ENCODE results near the gene SCLT1.

The SCLT1 gene

GRCh38 chr4:128957459-128957858 is 135.9 kb downstream of the SCLT1 start:
- DNase-seq (ENCODE audit: low spot score) = no peak

DNA sequence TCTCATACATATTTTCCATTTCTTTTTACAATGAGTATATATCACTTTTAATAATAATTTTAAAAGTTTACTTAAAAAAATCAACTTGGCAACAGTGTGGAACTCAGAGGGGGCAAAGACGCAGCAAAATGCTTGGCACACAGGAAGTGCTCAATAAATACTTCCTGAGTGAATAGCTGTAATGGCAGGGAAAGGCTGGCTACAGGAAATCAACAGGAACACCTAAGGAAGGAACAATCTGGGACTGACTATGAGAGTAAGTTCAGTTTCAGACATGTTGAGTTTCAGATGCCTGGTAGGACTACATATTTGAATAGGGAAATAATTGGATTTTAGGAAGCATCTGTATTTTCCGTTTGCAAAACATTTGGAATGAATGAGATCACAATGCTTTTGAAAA is 137.6 kb downstream of the SCLT1 start:
- DNase-seq (ENCODE audit: low spot score) = no peak

DNA sequence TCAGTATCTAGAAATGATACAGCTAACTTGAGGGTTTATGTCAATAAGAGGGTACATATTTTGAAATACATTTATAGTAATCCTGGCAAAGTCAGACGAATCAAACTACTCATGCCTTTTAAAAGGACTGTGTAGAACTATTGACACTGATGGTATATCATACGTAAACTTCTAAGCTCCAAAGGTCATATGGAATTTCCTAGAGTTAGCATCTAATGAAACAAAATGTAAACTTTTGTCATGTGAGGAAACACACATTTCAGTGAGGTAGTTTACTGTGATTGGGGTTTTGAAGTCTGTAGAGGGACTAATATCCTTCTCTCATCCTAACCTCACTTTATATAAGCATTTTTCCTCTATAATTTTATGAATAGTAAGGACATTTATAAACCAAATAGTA is 138.4 kb downstream of the SCLT1 start:
- DNase-seq (ENCODE audit: low spot score) = no peak

DNA sequence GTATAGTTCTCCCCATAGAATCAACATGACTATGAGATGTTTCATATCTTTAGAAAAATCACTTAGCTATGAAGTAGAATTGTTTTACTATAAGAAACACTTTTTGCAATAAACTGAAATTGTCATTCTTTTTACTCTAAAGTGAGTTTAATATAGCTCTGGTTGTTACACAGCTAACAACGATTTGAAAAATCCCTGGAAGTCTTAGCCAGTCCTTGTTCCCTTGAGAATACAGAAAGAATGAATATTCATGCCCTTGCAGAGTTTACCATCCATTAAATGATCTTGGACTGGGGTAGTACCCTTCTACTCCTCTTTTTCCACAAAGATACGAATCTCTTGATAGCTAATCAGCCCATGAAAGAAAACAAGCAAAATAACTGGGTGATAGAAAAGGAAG is 142.0 kb downstream of the SCLT1 start:
- no peak for DNase-seq (ENCODE audit: low spot score)

DNA sequence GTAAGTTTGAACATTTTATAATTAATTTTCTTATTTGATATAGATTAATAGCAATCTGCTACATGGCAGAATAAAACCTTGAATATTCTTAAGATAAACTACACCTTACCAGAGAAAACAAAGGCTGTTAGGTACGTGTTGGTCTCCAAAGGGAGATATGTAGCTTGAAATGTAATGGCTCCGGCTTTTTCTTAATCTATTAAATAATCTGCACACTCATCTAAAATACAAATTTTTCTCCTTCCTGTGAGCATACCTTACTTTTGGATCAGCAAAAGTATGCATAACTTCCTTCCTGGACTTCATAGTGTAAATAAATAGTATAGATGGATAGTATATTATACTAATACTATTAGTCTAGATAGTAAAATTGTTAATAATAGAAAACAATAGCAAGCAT is 142.5 kb downstream of the SCLT1 start:
- DNase-seq (ENCODE audit: low spot score) = no peak

- no peak for DNase-seq (ENCODE audit: low spot score)
Observed at GRCh38 chr4:128946916-128947315, 146.4 kb downstream of the SCLT1 start.

GRCh38 chr4:128942607-128943006 is 150.7 kb downstream of the SCLT1 start:
- no peak for DNase-seq (ENCODE audit: low spot score)

DNA sequence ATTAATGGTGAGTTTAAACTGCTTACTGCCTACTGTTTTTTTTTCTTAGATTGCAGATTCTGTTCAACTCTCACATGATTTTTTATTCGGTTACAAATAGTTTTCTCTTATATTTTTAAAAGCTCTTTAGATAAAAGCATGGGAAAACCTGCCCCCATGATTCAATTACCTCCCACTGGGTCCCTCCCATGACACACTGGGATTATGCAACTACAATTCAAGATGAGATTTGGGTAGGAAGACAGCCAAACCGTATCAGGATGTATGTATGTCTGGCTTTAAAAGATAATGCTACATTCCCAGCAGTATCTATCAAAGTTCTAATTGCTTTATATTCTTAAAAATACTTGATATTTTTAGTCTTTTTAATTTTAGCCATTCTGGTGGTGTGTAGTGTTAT is 152.4 kb downstream of the SCLT1 start:
- DNase-seq (ENCODE audit: low spot score) = no peak

DNA sequence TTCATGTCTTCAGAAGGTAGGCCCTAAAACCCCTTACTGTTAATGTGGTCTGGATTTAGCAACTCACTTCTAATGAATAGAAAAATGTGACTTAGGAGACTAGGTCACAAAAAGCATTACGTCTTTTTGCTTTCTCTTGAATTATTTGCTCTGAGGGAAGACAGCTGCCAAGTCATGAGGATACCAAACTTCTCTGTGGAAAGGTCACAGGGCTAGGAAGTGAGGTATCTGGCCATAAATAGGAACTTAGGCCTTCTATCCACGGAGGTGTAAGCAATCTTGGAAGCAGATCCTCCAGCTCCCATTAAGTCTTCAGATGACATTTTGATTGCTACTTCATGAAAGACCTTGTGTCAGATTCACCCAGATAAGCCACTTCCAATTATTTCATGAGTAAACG is 163.3 kb downstream of the SCLT1 start:
- DNase-seq (ENCODE audit: low spot score) = no peak

DNA sequence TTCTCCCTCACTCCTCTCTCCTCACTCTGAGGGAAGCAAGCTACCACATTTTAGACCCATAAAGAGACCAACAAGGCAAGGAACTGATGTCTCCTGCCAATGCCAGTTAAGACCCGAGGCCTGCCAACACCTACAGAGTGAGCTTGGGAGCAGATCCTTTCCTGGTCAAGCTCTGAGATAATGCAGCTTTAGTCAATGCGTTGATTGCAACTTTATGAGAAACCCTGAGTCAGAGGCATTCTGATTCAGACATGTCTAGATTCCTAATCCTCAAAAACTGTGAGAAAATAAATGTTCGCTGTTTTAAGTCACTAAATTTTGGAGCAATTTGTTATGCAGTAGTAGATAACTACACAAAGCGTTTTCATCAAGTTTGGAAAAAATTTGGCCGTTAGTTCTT is 168.4 kb downstream of the SCLT1 start:
- no peak for DNase-seq (ENCODE audit: low spot score)

DNA sequence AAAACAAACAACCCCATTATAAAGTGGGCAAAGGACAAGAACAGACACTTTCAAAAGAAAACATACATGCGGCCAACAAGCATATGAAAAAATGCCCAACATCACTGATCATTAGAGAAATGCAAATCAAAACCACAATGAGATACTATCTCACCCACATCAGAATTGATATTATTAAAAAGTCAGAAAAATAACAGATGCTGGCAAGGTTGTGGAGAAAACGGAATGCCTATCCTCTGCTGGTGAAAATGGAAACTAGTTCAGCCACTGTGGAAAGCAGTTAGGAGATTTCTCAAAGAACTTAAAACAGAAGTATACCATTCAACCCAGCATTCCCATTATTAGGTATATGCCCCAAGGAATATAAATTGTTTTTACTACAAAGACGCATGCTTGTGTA is 171.4 kb downstream of the SCLT1 start:
- no peak for DNase-seq (ENCODE audit: low spot score)

DNA sequence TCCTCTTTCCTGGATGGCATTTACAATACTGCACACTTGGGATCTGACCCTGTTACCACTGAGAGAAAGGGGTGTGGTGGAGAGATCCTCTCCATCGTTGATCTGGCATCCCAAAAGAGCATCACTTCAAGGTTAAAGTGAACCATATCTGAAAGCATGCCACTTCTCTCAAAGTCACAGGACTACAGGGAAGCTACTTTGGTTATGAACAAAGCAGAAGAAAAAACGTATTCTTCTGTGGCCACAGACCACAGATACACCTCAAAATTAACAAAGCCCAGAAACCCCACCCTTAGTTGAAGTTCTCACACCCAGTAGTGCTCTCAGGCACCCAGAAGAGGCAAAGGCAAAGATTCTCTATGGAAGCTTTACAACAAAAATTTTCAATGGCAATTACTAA is 175.6 kb downstream of the SCLT1 start:
- DNase-seq (ENCODE audit: low spot score) = no peak

DNA sequence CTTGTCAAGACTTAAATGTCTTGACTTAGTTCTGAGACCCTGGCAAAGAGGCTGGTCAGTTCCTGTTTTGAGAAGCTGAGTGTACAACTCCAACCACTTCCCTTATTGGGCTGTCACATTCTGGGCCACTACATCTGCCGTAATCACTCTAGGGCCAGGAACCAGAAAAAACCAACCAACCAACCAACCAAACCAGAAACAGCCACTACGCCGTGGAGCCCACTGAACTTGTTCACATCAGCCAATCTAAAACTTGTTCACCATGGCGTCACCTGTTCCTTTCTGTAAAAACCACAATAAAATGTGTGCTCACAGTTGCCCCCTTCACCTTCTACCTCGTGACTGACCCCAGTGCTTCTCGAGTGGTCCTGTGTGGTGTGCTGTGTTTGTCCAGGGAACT is 176.5 kb downstream of the SCLT1 start:
- DNase-seq (ENCODE audit: low spot score) = no peak

- no peak for DNase-seq (ENCODE audit: low spot score)
Observed at GRCh38 chr4:128915544-128915943, 177.8 kb downstream of the SCLT1 start.

GRCh38 chr4:128913228-128913627 is 180.1 kb downstream of the SCLT1 start:
- no peak for DNase-seq (ENCODE audit: low spot score)

- no peak for DNase-seq (ENCODE audit: low spot score)
Observed at GRCh38 chr4:128908735-128909134, 184.6 kb downstream of the SCLT1 start.

DNA sequence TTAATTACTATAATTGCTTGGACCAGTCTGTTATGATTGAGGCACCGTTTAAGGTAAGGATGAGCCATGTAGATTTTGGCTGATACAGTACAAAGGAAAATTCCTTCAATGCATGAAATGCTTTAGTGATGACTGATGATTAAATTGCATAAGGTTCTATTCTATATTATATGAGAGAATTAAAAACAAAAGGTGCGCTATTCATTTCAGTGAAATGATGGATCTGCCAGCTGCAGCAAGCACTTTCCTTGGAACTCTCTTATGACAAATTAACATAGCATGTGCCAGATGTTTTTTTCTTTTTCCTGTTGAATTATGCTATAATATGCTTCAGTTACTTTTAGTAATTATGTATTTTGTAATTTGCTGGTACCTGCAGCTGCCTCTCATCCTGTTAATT is 185.4 kb downstream of the SCLT1 start:
- no peak for DNase-seq (ENCODE audit: low spot score)

- DNase-seq (ENCODE audit: low spot score) = no peak
Observed at GRCh38 chr4:128906581-128906980, 186.8 kb downstream of the SCLT1 start.

GRCh38 chr4:128904821-128905220 is 188.5 kb downstream of the SCLT1 start:
- DNase-seq (ENCODE audit: low spot score) = no peak

DNA sequence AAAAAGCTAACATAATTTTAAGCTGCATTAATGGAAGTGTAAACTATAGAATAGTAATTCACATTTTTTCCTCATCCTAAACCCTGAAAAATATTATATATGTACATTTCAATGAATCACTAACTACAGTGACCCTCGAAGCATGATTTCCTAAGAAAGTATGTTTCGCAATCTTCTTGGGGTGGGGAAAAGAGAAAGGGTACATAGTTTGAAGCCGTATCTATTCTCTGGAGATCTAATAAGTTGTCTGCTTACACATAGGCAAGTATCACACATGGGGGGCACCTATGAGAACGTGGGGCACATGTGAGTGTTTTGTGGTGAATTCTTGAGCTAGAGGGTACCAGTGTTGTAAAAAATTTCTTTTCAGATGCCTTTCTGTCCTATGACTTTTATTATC is 212.7 kb downstream of the SCLT1 start:
- DNase-seq (ENCODE audit: low spot score) = no peak

DNA sequence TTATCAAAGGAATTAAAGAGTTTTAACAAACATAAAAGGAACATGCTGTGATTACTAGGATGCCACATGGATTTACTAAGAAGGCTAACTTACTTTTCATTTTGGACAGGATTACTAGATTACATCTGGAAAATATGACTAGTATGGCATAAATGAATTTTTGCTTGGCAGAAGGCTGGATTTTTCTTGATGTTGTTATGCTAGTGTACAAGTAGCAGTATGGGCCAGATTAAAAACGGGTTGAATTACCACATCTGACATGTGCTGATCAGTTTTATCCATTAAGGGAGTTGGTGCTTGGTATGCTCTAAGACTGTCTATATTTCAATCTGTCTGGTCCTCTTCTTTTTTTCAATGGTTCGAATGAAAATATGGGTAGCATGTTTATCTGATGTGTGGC is 213.4 kb downstream of the SCLT1 start:
- DNase-seq (ENCODE audit: low spot score) = no peak

- DNase-seq (ENCODE audit: low spot score) = no peak
Observed at GRCh38 chr4:128879283-128879682, 214.1 kb downstream of the SCLT1 start.

GRCh38 chr4:128877934-128878333 is 215.4 kb downstream of the SCLT1 start:
- DNase-seq (ENCODE audit: low spot score) = no peak

GRCh38 chr4:128876200-128876599 is 217.1 kb downstream of the SCLT1 start:
- no peak for DNase-seq (ENCODE audit: low spot score)

GRCh38 chr4:128871948-128872347 is 221.4 kb downstream of the SCLT1 start:
- no peak for DNase-seq (ENCODE audit: low spot score)
